Neural cell (in vitro differentiated cells): ENCODE measurements around the gene CENPN. TPM values are rescaled to one million over a fixed set of nuclear protein-coding genes. Genes with fewer than 3 reads are reported as not detected.

ENCODE experiments used
- H2AFZ ChIP-seq: fragments of 200-600, 300-800 bp; sonication (generic), shearing (Covaris generic); 2 replicates; pipeline ENCODE4 v1.6.0; 2014; ENCODE audit warnings: low read depth, mild to moderate bottlenecking, antibody characterized with exemption, low read length, moderate library complexity
- H3F3A ChIP-seq: fragments of 200-600 bp; shearing (Covaris generic); 2 replicates; pipeline ENCODE4 v1.6.1; 2016; ENCODE audit warnings: mild to moderate bottlenecking, moderate library complexity, mixed read lengths, antibody characterized with exemption, low read length; ENCODE audit not compliant: insufficient read depth, poor library complexity, severe bottlenecking
- H3K27ac ChIP-seq: fragments of 200-600, 300-800 bp; sonication (generic), shearing (Covaris generic); 2 replicates; pipeline ENCODE4 v1.5.1; 2014; ENCODE audit warnings: mild to moderate bottlenecking, low read length, moderate library complexity
- H3K27me3 ChIP-seq: fragments of 300-800, 200-600 bp; sonication (generic), shearing (Covaris generic); 2 replicates; pipeline ENCODE4 v1.6.0; 2014; ENCODE audit warnings: mild to moderate bottlenecking, low read depth, low read length, moderate library complexity; ENCODE audit not compliant: insufficient read depth
- H3K36me3 ChIP-seq: fragments of 300-800, 200-600 bp; sonication (generic), shearing (Covaris generic); 2 replicates; pipeline ENCODE4 v1.5.1; 2014; ENCODE audit warnings: mild to moderate bottlenecking, antibody characterized with exemption, low read length, moderate library complexity; ENCODE audit not compliant: insufficient read depth
- H3K4me2 ChIP-seq: fragments of 300-800, 200-600 bp; sonication (generic), shearing (Covaris generic); 2 replicates; pipeline ENCODE4 v1.6.0; 2014; ENCODE audit warnings: mild to moderate bottlenecking, low read length
- H3K4me3 ChIP-seq: fragments of 300-800, 200-600 bp; sonication (generic), shearing (Covaris generic); 2 replicates; pipeline ENCODE4 v1.5.1; 2014; ENCODE audit warnings: mild to moderate bottlenecking, low read length, moderate library complexity
- H3K79me2 ChIP-seq: fragments of 200-600 bp; shearing (Covaris generic); replicated peaks from 2 replicates; pipeline ENCODE4 v1.6.0; 2014; ENCODE audit warnings: mild to moderate bottlenecking, low read length, moderate library complexity; ENCODE audit not compliant: insufficient read depth
- H3K9ac ChIP-seq: fragments of 300-800, 200-600 bp; sonication (generic), shearing (Covaris generic); 2 replicates; pipeline ENCODE4 v1.6.1; 2016; ENCODE audit warnings: mild to moderate bottlenecking, low read length, mixed read lengths
- H3K9me2 ChIP-seq: fragments of 200-600 bp; shearing (Covaris generic); 2 replicates; pipeline ENCODE4 v1.6.1; 2016; ENCODE audit warnings: mild to moderate bottlenecking, low read length, mixed read lengths; ENCODE audit not compliant: insufficient read depth
- H3K9me3 ChIP-seq: fragments of 200-600, 300-800 bp; sonication (generic), shearing (Covaris generic); 2 replicates; pipeline ENCODE4 v1.6.1; 2016; ENCODE audit warnings: mild to moderate bottlenecking, mixed run types, low read length, moderate library complexity, mixed read lengths
- H4K20me1 ChIP-seq: fragments of 200-600 bp; shearing (Covaris generic); 2 replicates; pipeline ENCODE4 v1.6.1; 2016; ENCODE audit warnings: mild to moderate bottlenecking, mixed run types; ENCODE audit not compliant: insufficient read depth
- EP300 ChIP-seq: fragments of 450-650 bp; conservative IDR thresholded peaks from 2 replicates; pipeline ENCODE4 v1.6.1; 2014; ENCODE audit warnings: antibody characterized with exemption, mild to moderate bottlenecking, moderate library complexity; ENCODE audit not compliant: poor library complexity, severe bottlenecking
- EZH2 ChIP-seq: fragments of 200-600, 300-800 bp; shearing (Covaris generic), sonication (generic); IDR thresholded peaks from 2 replicates; pipeline ENCODE4 v1.6.1; 2014; ENCODE audit warnings: antibody characterized with exemption, low read length, borderline replicate concordance, mild to moderate bottlenecking; ENCODE audit not compliant: insufficient read depth, poor library complexity, severe bottlenecking
- MXI1 ChIP-seq: fragments of 450-650 bp; conservative IDR thresholded peaks from 2 replicates; pipeline ENCODE4 v1.6.1; 2014; ENCODE audit warnings: antibody characterized with exemption, mild to moderate bottlenecking; ENCODE audit not compliant: poor library complexity, severe bottlenecking
- POLR2AphosphoS5 ChIP-seq: IDR thresholded peaks from 2 replicates; pipeline ENCODE4 v1.6.1; 2012
- RAD21 ChIP-seq: fragments of 450-650 bp; conservative IDR thresholded peaks from 2 replicates; pipeline ENCODE4 v1.6.1; 2014; ENCODE audit warnings: antibody characterized with exemption, mild to moderate bottlenecking, moderate library complexity
- SMC3 ChIP-seq: fragments of 450-650 bp; conservative IDR thresholded peaks from 2 replicates; pipeline ENCODE4 v1.6.1; 2014; ENCODE audit warnings: antibody characterized with exemption, mild to moderate bottlenecking, moderate library complexity; ENCODE audit not compliant: poor library complexity
- TAF1 ChIP-seq: IDR thresholded peaks from 2 replicates; pipeline ENCODE4 v1.6.1; 2012; ENCODE audit warnings: low read depth
- polyA plus RNA-seq: library from polyadenylated mRNA; depleted of rRNA; stranded (reverse); fragments of >200 nt; gene quantifications from 2 replicates; pipeline ENCODE4 v1.2.3, GENCODE V29; 2014
- TF ChIP-seq, protein P1 (sequence below): IDR thresholded peaks from 2 replicates; pipeline ENCODE4 v1.6.1; 2012; ENCODE audit warnings: borderline replicate concordance
- TF ChIP-seq, protein P2 (sequence below): fragments of 450-650 bp; IDR thresholded peaks from 2 replicates; pipeline ENCODE4 v1.5.1; 2014; ENCODE audit warnings: antibody characterized with exemption, mild to moderate bottlenecking, moderate library complexity; ENCODE audit not compliant: poor library complexity, severe bottlenecking

CENPN gene
- polyA plus RNA-seq, 1 donor from 2014 or later = 1.9 TPM

DNA sequence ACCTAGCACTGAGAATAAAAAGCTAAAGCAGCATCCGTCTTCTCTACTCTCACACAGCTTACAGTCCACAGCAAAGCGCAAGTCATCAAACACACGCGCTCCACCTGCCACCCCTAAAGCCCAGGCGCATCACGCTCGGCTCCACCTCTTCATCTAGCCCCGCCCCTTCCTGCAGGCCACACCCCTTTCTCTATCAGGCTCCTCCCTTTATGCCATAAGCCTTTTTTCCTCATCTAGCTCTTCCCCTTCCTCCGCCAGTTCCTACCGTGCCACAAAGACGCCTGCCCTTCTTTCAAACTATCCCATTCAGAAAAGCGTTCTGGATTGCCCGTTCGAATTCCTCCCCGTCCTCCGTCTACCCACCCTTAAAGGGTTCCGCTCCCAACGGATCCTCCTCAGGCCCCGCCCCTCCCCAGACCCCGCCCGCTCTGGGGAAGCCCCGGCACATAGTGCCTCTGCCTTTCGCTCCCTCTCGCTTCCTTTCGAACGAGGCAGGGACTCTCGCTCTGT lies 69.6 kb downstream of the CENPN start:
- no peaks in the 10 kb centered on the region for H3K36me3 ChIP-seq
- no peaks in the 10 kb centered on the region for H4K20me1 ChIP-seq
- H3K4me3 ChIP-seq = peak overlapping the region; percentile 87
- no peaks in the 10 kb centered on the region for H3F3A ChIP-seq
- H3K27ac ChIP-seq = peak overlapping the region; percentile 99
- H3K4me2 ChIP-seq = peak overlapping the region; percentile 65
- peaks cover 6% of the 10 kb centered on the region for H3K79me2 ChIP-seq
- H3K9ac ChIP-seq = peak overlapping the region; percentile 96
- H3K9me2 ChIP-seq = no peaks in the 10 kb centered on the region
- H2AFZ ChIP-seq = peak overlapping the region; percentile 98
- TF ChIP-seq RAD21 (no peak), POLR2AphosphoS5 (no peak), MXI1 (no peak), TAF1 (no peak), SMC3 (no peak), EZH2 (no peak)
- TF ChIP-seq, protein P1, sequence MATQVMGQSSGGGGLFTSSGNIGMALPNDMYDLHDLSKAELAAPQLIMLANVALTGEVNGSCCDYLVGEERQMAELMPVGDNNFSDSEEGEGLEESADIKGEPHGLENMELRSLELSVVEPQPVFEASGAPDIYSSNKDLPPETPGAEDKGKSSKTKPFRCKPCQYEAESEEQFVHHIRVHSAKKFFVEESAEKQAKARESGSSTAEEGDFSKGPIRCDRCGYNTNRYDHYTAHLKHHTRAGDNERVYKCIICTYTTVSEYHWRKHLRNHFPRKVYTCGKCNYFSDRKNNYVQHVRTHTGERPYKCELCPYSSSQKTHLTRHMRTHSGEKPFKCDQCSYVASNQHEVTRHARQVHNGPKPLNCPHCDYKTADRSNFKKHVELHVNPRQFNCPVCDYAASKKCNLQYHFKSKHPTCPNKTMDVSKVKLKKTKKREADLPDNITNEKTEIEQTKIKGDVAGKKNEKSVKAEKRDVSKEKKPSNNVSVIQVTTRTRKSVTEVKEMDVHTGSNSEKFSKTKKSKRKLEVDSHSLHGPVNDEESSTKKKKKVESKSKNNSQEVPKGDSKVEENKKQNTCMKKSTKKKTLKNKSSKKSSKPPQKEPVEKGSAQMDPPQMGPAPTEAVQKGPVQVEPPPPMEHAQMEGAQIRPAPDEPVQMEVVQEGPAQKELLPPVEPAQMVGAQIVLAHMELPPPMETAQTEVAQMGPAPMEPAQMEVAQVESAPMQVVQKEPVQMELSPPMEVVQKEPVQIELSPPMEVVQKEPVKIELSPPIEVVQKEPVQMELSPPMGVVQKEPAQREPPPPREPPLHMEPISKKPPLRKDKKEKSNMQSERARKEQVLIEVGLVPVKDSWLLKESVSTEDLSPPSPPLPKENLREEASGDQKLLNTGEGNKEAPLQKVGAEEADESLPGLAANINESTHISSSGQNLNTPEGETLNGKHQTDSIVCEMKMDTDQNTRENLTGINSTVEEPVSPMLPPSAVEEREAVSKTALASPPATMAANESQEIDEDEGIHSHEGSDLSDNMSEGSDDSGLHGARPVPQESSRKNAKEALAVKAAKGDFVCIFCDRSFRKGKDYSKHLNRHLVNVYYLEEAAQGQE = no peak
- no peaks in the 10 kb centered on the region for H3K27me3 ChIP-seq
- H3K9me3 ChIP-seq = no peaks in the 10 kb centered on the region

DNA sequence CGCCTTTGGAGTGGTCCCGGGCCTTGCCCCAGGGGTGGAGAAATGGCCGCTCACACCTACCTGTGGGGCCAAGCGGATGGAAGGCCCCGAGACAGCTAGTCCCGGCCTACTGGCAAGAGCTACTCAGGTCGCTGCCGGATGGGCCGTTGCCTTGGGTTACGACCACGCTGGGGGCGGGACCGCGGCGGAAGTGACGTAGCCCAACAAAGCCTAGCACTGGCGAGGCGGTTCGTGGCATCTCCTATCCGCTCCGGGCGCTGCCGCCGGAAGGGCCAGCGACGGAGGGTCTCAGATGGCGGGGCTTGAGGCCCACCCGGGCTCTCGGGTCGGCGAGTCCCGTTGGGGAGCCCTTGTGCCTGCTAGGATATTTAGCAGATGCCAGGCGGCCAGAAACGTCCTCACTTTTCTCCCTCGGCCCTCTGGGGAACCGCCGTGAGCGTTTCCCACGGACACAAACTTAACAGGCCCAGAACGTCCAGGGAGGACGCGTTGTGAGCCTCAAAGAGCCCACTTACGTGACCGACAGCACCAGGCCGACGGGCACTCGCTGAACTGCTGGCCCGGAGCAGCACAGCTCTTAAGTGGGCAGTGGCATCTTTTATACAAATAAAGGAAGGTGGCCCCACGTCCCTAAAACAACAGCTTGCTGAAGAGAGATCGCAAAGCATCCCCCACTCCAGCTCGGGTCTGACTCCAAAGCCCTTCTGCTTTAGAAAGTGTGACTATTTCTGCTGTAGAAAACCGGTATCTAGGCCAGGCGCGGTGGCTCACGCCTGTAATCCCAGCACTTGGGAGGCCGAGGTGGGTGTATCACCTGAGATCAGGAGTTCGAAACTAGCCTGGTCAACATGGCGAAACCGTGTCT lies 70.3 kb downstream of the CENPN start, which contains the start of gene C16orf46:
C16orf46 (minus strand) TSS at position 163 of the 865 bp plus-strand sequence. CDS start 13,283 bp downstream, outside the sequence.
- peak within 1 kb of the TSS; percentile 98 for H2AFZ ChIP-seq
- H3K4me3 ChIP-seq = peak within 1 kb of the TSS; percentile 87
- H4K20me1 ChIP-seq = no peaks in the 10 kb centered on the region
- no peaks in the 10 kb centered on the region for H3K36me3 ChIP-seq
- peak within 1 kb of the TSS; percentile 96 for H3K9ac ChIP-seq
- TF ChIP-seq POLR2AphosphoS5 = peak; percentile 98
- no peak for TF ChIP-seq EZH2
- TF ChIP-seq EP300 = peak; percentile 57
- peak; percentile 13 for TF ChIP-seq SMC3
- TF ChIP-seq MXI1 = peak; percentile 93
- peak; percentile 75 for TF ChIP-seq TAF1
- TF ChIP-seq, protein P2, sequence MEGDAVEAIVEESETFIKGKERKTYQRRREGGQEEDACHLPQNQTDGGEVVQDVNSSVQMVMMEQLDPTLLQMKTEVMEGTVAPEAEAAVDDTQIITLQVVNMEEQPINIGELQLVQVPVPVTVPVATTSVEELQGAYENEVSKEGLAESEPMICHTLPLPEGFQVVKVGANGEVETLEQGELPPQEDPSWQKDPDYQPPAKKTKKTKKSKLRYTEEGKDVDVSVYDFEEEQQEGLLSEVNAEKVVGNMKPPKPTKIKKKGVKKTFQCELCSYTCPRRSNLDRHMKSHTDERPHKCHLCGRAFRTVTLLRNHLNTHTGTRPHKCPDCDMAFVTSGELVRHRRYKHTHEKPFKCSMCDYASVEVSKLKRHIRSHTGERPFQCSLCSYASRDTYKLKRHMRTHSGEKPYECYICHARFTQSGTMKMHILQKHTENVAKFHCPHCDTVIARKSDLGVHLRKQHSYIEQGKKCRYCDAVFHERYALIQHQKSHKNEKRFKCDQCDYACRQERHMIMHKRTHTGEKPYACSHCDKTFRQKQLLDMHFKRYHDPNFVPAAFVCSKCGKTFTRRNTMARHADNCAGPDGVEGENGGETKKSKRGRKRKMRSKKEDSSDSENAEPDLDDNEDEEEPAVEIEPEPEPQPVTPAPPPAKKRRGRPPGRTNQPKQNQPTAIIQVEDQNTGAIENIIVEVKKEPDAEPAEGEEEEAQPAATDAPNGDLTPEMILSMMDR = no peak
- TF ChIP-seq, protein P1 = peak; percentile 96
- TF ChIP-seq RAD21 = no peak
- H3K9me2 ChIP-seq = no peaks in the 10 kb centered on the region
- peak within 1 kb of the TSS; percentile 92 for H3K4me2 ChIP-seq
- peak within 1 kb of the TSS; percentile 99 for H3K27ac ChIP-seq
- no peaks in the 10 kb centered on the region for H3F3A ChIP-seq
- no peaks in the 10 kb centered on the region for H3K27me3 ChIP-seq
- H3K9me3 ChIP-seq = no peaks in the 10 kb centered on the region
- H3K79me2 ChIP-seq = peaks cover 6% of the 10 kb centered on the region
